Panc1 (cell line): ENCODE results near the gene GSTM1. TPM values are rescaled to one million over a fixed set of nuclear protein-coding genes. Genes with fewer than 3 reads are reported as not detected.

Source experiments
- ATAC-seq: fragments of 200-7000 bp; cut with Tn5 transposase; 2 replicates; pipeline ENCODE4 v1.9.1; 2020; ENCODE audit warnings: mild to moderate bottlenecking, moderate library complexity
- BruUV-seq: library from RNA; stranded (reverse); fragments of 400-500 nt; replicated peaks from 2 replicates; lab custom pipeline; 2021; lab: Mats Ljungman, UMichigan
- CTCF ChIA-PET: fragments of 300-600 bp; sonication (Branson Sonifier 250); formaldehyde crosslinking; loops from one replicate; lab custom pipeline; 2022; ENCODE audit warnings: antibody characterized with exemption; lab: Charles Lee
- POLR2A ChIA-PET: fragments of 300-600 bp; sonication (Branson Sonifier 250); formaldehyde crosslinking; loops from one replicate; lab custom pipeline; 2022; ENCODE audit warnings: antibody characterized with exemption; lab: Charles Lee
- DNase-seq: peaks from one replicate; pipeline ENCODE4 v3.0.0-alpha.2; 2010; ENCODE audit warnings: low read depth, low spot score
- H3K27ac ChIP-seq: 2 replicates; pipeline ENCODE4 v1.5.1; 2011; ENCODE audit warnings: mild to moderate bottlenecking, low read length, inconsistent platforms
- H3K27me3 ChIP-seq: fragments of 200-500 bp; sonication (Bioruptor generic); 2 replicates; pipeline ENCODE4 v1.6.0; 2014; ENCODE audit warnings: low read length, inconsistent platforms; ENCODE audit not compliant: control insufficient read depth, insufficient read depth
- H3K36me3 ChIP-seq: fragments of 200-500 bp; sonication (Bioruptor generic); 2 replicates; pipeline ENCODE4 v1.5.1; 2014; ENCODE audit warnings: inconsistent platforms, mild to moderate bottlenecking, low read length, moderate library complexity; ENCODE audit not compliant: control insufficient read depth, insufficient read depth
- H3K4me1 ChIP-seq: 2 replicates; pipeline ENCODE4 v1.5.1; 2011; ENCODE audit warnings: inconsistent platforms, mild to moderate bottlenecking, low read length, moderate library complexity; ENCODE audit not compliant: control insufficient read depth, insufficient read depth
- H3K4me3 ChIP-seq, 2 experiments: 2 replicates each; pipeline ENCODE4 v1.5.1; 2011 to 2012; ENCODE audit warnings: low read depth in 2 of 2, low read length in 2 of 2, mild to moderate bottlenecking in 2 of 2, inconsistent platforms in 1 of 2, moderate library complexity in 1 of 2
- H3K9me3 ChIP-seq: fragments of 200-500 bp; sonication (Bioruptor generic); 2 replicates; pipeline ENCODE4 v1.5.1; 2014; ENCODE audit warnings: low read depth, mild to moderate bottlenecking, inconsistent platforms, low read length, moderate library complexity; ENCODE audit not compliant: control insufficient read depth, insufficient read depth
- CTCF ChIP-seq: fragments of 450-650 bp; IDR thresholded peaks from 2 replicates; pipeline ENCODE4 v1.5.1; 2017; ENCODE audit warnings: mild to moderate bottlenecking
- POLR2AphosphoS5 ChIP-seq: IDR thresholded peaks from 2 replicates; pipeline ENCODE4 v1.6.1; 2012; ENCODE audit warnings: mild to moderate bottlenecking, low read depth, low read length, moderate library complexity
- REST ChIP-seq, 2 experiments: IDR thresholded peaks; 2 replicates each; pipeline ENCODE4 v1.6.1; 2011 to 2012; ENCODE audit warnings: low read depth in 2 of 2, control low read depth in 1 of 2, low read length in 1 of 2, mild to moderate bottlenecking in 1 of 2, moderate library complexity in 1 of 2; ENCODE audit not compliant: insufficient read depth in 1 of 2
- SIN3A ChIP-seq: IDR thresholded peaks from 2 replicates; pipeline ENCODE4 v1.6.1; 2012; ENCODE audit warnings: low read depth, mild to moderate bottlenecking, low read length, moderate library complexity, borderline replicate concordance; ENCODE audit not compliant: insufficient read depth
- TCF7L2 ChIP-seq: IDR thresholded peaks from 2 replicates; pipeline ENCODE4 v1.6.1; 2011; ENCODE audit warnings: mild to moderate bottlenecking, low read depth, low read length, inconsistent platforms
- in situ Hi-C: cut with HindIII; loops from 2 replicates; pipeline ENCODE4 v1.10.0; 2016; ENCODE audit warnings: low sequenced_read_pairs, low pct_unique_long_range_greater_than_20kb
- intact Hi-C: fragments of 100-400 bp; cut with micrococcal nuclease; formaldehyde crosslinking; loops from one replicate; pipeline ENCODE4 v1.10.0; 2022; ENCODE audit not compliant: unreplicated experiment
- total RNA-seq: library from RNA; stranded (reverse); gene quantifications from one replicate; pipeline ENCODE4 v1.2.1, GENCODE V29; 2021; ENCODE audit not compliant: unreplicated experiment

The GSTM1 gene
- total RNA-seq, 1 experiment from 2014 or later: not detected

- ATAC-seq: no peak
- in situ Hi-C loops: no loop called here
- TF ChIP-seq POLR2AphosphoS5: no peak
- no peak for TF ChIP-seq SIN3A
- no peak for TF ChIP-seq TCF7L2
- no peak for TF ChIP-seq CTCF
- no peak for TF ChIP-seq REST (IDR thresholded peaks at IDR 0.05; ENCODE audit: insufficient read depth in 1 of 2, low read depth in 2 of 2, low read length in 1 of 2)
- BruUV-seq: no TSS peak
- ChIA-PET CTCF (no interaction called here), POLR2A (no interaction called here)
- Histone ChIP-seq H3K27ac (no peak overlapping the region), H3K4me1 (no peaks in the 10 kb centered on the region), H3K27me3 (no peaks in the 10 kb centered on the region), H3K9me3 (no peaks in the 10 kb centered on the region), H3K36me3 (no peaks in the 10 kb centered on the region), H3K4me3 (no peak overlapping the region)
- no peak for DNase-seq
- intact Hi-C loops: no loop called here
Observed at GRCh38 chr1:109716570-109717090, 29.0 kb downstream of the GSTM1 start.

GRCh38 chr1:109717729-109718128, 30.1 kb downstream of the GSTM1 start:
- CTCF ChIA-PET: interaction anchor here (1.4 kb wide), 1 partner anchor 57 kb away, joined by 6 read pairs; no protein-coding TSS in a partner anchor
- in situ Hi-C loops: no loop called here
- no TSS peak for BruUV-seq

More at GRCh38 chr1:109717729-109718128, 30.1 kb downstream of the GSTM1 start:
- POLR2A ChIA-PET: no interaction called here
- ATAC-seq (no peak), DNase-seq (no peak)
- H3K36me3 ChIP-seq: no peaks in the 10 kb centered on the region
- no peaks in the 10 kb centered on the region for H3K4me1 ChIP-seq
- TF ChIP-seq POLR2AphosphoS5: no peak
- TF ChIP-seq TCF7L2: no peak
- TF ChIP-seq CTCF: no peak
- no peak for TF ChIP-seq REST (IDR thresholded peaks at IDR 0.05; ENCODE audit: insufficient read depth in 1 of 2, low read depth in 2 of 2, low read length in 1 of 2)
- no peak overlapping the region for H3K27ac ChIP-seq
- no peak overlapping the region for H3K4me3 ChIP-seq
- no peaks in the 10 kb centered on the region for H3K27me3 ChIP-seq
- H3K9me3 ChIP-seq: no peaks in the 10 kb centered on the region
- intact Hi-C loops: no loop called here
